ENCODE results near the gene TMPRSS13.

DNA sequence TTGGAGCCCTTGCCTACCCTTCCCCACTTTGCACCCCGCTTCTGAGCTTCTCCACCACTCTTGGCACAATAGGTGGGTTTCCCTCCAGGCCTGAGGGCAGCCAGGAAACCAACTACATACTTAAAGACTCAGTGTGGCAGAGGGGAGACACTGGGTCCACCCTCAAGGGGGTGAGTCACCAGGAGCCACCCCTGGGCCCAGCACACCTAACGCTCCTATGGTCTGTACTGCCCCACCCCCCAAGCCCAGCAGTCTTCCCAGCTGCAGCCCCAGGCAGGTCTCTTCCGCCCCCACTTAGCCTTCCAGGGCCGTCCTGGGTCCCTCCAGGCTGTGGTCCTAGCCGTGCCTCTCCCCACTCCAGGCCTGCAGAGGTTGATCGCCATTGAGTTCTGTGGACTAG, 3.2 kb upstream of the TMPRSS13 start:
- TF ChIP-seq, protein P1, sequence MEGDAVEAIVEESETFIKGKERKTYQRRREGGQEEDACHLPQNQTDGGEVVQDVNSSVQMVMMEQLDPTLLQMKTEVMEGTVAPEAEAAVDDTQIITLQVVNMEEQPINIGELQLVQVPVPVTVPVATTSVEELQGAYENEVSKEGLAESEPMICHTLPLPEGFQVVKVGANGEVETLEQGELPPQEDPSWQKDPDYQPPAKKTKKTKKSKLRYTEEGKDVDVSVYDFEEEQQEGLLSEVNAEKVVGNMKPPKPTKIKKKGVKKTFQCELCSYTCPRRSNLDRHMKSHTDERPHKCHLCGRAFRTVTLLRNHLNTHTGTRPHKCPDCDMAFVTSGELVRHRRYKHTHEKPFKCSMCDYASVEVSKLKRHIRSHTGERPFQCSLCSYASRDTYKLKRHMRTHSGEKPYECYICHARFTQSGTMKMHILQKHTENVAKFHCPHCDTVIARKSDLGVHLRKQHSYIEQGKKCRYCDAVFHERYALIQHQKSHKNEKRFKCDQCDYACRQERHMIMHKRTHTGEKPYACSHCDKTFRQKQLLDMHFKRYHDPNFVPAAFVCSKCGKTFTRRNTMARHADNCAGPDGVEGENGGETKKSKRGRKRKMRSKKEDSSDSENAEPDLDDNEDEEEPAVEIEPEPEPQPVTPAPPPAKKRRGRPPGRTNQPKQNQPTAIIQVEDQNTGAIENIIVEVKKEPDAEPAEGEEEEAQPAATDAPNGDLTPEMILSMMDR (IDR thresholded peaks at IDR 0.05 in 8 of 11, conservative IDR thresholded peaks at IDR 0.05 in 3 of 11): no peak
- no peak for TF ChIP-seq POLR2AphosphoS5 (IDR thresholded peaks at IDR 0.05)

Data from spleen (tissue), 7 donors.